Adipocyte (in vitro differentiated cells): ENCODE measurements around the gene RPAP3.

Experiments
- DNase-seq: peaks from one replicate; pipeline ENCODE4 v3.0.0-alpha.2; 2015; ENCODE audit warnings: low read depth
- H3K27me3 ChIP-seq: replicated peaks from 2 replicates; pipeline ENCODE4 v1.7.0; 2013; ENCODE audit warnings: mild to moderate bottlenecking, low read length, moderate library complexity; ENCODE audit not compliant: control insufficient read depth, insufficient read depth
- H3K36me3 ChIP-seq: 2 replicates; pipeline ENCODE4 v1.7.0; 2013; ENCODE audit warnings: low read length, mild to moderate bottlenecking, moderate library complexity; ENCODE audit not compliant: control insufficient read depth, insufficient read depth, severe bottlenecking
- H3K4me1 ChIP-seq: 2 replicates; pipeline ENCODE4 v1.7.0; 2013; ENCODE audit warnings: mild to moderate bottlenecking, low read length, moderate library complexity; ENCODE audit not compliant: control insufficient read depth, insufficient read depth
- H3K4me3 ChIP-seq: 2 replicates; pipeline ENCODE4 v1.7.0; 2013; ENCODE audit warnings: mild to moderate bottlenecking, low read length, moderate library complexity
- H3K9ac ChIP-seq: 2 replicates; pipeline ENCODE4 v1.7.0; 2013; ENCODE audit warnings: mild to moderate bottlenecking, low read length, moderate library complexity
- H3K9me3 ChIP-seq: 2 replicates; pipeline ENCODE4 v1.7.0; 2013; ENCODE audit warnings: mild to moderate bottlenecking, low read length, moderate library complexity; ENCODE audit not compliant: control insufficient read depth

RPAP3 gene, protein sequence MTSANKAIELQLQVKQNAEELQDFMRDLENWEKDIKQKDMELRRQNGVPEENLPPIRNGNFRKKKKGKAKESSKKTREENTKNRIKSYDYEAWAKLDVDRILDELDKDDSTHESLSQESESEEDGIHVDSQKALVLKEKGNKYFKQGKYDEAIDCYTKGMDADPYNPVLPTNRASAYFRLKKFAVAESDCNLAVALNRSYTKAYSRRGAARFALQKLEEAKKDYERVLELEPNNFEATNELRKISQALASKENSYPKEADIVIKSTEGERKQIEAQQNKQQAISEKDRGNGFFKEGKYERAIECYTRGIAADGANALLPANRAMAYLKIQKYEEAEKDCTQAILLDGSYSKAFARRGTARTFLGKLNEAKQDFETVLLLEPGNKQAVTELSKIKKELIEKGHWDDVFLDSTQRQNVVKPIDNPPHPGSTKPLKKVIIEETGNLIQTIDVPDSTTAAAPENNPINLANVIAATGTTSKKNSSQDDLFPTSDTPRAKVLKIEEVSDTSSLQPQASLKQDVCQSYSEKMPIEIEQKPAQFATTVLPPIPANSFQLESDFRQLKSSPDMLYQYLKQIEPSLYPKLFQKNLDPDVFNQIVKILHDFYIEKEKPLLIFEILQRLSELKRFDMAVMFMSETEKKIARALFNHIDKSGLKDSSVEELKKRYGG

DNA sequence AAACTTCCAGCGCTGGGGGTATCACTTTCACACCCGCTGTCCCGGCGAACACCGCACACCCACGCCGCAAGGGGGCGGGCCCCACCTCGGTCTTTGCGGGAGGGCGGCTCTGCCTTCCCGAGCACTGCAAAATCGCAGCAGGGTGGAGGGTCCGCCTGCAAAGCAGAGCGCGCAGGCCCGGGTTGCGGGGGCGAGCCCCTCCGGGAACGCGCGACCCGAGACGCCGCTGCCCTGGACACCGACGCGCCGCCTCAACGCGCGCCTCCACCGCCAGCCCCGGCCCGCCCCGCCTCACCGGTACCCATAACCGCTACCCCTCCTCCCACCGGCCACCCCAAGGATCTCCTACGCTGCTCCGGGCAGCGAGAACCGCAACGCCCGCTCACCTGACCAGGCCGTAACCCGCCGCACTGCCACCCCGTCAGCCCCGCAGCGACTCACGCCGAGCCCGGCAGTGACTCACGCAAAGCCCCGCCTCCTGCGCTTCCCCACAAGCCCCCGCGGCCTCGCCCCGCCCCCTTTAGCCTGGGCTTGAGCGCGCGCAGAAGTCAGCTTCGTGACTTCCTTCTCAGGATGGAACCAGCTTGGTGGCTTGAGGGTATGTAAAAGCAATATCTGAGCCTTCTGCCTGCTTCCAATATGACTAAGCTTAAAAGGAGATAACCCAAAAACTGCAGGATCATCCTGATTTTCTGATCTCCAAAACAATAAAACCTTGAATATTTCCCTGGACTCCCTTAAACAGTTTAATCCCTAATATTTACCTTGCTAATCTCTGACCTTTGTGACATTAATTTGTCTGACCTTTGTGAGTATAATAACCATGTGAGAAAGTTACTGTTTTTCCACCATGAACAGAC, at the start of gene RPAP3:
Gene RPAP3, minus strand, starts transcription at position 465 of the 860 bp plus-strand sequence. CDS start 3,190 bp downstream, outside the sequence.
- Histone ChIP-seq H3K4me1 (peaks cover 13% of the 10 kb centered on the region), H3K9me3 (no peaks in the 10 kb centered on the region), H3K27me3 (no peaks in the 10 kb centered on the region), H3K4me3 (peak within 1 kb of the TSS; percentile 93), H3K36me3 (no peaks in the 10 kb centered on the region), H3K9ac (peak within 1 kb of the TSS; percentile 95)
- peak; percentile 99 for DNase-seq

DNA sequence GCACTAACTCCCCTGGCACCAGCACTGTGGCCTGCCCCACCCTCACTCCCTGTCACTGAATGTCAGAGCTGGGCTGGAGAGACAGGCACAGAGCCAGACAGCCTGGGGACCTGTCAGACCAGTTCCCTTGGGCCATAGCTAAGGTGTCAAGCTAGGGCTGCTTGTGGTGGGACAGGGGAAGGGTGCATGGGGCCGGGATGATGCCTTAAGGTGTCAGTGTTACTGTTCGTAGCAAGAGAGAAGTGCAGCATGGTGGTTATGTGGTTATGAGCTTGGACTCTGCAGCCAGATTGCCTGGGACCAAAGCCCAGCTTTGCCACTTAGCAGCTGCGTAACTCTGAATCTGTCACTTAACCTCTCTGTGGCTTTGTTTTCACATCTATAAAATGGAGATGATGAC, 49.1 kb upstream of the RPAP3 start:
- Histone ChIP-seq H3K36me3 (no peaks in the 10 kb centered on the region), H3K4me3 (no peak overlapping the region), H3K9ac (no peak overlapping the region), H3K27me3 (no peaks in the 10 kb centered on the region), H3K9me3 (no peaks in the 10 kb centered on the region), H3K4me1 (peaks cover 29% of the 10 kb centered on the region)
- DNase-seq: no peak

DNA sequence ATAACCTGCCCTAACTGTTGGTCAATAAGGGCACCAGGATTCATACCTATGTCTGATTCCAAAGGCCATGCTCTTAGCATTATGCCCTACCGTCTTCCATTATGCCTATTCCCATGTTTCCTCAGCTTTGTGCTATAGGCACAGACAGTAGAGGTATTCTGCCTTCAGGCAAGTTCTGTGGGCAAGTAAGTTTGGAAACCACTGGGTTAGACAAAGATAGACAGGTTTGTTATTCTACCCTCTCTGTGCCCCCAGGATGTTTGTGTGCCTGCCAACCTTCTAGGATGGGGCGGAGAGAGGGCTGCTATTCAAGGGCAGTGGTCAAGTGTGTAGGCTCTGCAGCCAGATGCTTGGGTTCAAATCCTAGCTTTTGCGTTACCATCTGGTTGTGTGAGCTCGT, 48.3 kb upstream of the RPAP3 start:
- no peaks in the 10 kb centered on the region for H3K36me3 ChIP-seq
- H3K4me1 ChIP-seq: peaks cover 23% of the 10 kb centered on the region
- no peak overlapping the region for H3K9ac ChIP-seq
- no peak for DNase-seq
- H3K4me3 ChIP-seq: no peak overlapping the region
- H3K9me3 ChIP-seq: no peaks in the 10 kb centered on the region
- no peaks in the 10 kb centered on the region for H3K27me3 ChIP-seq

DNA sequence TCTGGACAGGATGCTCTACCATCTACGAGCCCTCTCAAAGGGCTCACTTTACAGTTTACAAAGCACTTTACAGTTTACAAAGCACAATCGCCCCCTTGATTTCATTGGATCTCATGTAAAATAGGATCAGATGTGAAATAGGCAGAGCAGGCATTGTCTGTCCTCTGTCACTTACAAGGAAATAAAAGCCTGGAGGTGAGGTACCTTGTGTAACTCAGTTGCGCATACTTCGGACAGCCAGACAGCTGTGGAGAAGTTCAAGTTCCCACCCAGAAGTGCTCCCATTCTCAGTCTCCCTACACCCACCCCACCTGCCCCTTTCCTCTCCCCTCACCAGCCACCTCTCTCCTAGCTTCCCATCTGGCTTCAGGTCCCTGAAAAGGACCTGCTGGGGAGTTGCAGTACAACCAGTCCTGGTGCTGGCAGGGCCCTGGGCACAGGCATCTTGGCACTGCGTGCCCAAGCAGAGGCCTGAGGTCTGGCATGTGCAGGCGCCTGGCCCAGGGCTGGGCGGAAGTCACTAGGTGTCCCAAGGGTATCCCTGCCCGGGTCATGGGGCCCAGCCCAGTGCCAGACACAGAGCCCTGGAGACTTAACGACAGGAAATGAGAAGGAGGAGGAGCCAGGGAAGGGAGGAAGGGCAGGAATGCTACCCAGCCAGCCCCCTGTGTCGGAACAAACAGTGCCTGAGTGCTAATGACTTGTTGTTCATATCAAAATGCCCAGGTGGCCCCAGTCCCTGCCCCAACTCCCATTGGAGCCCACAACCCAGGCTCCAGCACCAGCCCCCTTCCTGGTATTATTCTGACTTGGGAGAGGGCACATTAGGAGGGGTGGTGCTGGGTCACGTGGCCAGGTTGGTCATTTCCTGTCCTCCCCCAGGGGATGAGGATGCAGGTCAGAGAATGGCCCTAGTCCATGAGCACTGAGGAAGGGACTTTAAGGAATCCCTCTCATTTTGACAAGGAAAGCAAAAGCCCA, 47.5 kb upstream of the RPAP3 start:
- Histone ChIP-seq H3K27me3 (no peaks in the 10 kb centered on the region), H3K9me3 (no peaks in the 10 kb centered on the region), H3K4me1 (peaks cover 20% of the 10 kb centered on the region), H3K4me3 (no peak overlapping the region), H3K36me3 (no peaks in the 10 kb centered on the region), H3K9ac (no peak overlapping the region)
- no peak for DNase-seq

DNA sequence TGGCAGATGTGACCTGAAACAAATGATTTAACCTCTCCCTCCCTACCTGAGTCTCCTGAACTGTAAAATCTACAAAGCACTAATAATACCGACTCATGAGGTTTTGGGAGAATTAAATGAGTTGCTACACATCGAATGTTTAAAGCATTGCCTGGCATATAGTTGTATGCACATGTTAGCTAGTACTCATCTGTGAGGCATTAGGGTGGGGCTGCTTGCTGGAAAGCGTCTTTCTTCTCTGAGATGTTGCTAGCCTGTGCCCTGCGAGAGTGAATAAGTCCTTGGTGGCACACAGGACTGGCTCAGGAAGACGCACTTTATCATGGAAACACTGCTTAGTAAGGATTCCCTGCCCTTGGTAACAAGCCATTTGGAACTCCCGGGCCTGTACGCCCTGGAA, 46.7 kb upstream of the RPAP3 start:
- no peak overlapping the region for H3K4me3 ChIP-seq

DNA sequence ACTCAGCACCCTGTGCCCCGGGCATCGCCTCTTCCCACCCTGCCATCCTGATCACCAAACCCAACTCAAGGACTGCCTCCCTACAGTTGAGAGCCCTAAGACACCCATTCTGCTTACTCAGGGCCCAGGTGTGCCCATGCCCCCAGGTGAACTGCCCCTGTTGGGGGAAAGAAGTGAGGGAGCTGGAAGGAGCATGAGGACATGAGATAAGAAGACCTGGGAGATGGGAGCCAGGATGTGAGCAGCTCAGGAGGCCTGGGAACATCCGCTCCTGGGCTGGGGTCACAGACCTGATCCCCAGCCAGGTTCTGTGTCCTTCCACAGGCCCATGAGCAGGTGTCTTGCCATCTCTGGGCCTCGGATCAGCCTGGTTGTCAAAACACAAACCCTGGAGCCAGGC, 46.3 kb upstream of the RPAP3 start:
- H3K4me1 ChIP-seq: peaks cover 15% of the 10 kb centered on the region
- no peak overlapping the region for H3K9ac ChIP-seq
- H3K4me3 ChIP-seq: no peak overlapping the region
- H3K27me3 ChIP-seq: no peaks in the 10 kb centered on the region
- no peaks in the 10 kb centered on the region for H3K36me3 ChIP-seq
- no peaks in the 10 kb centered on the region for H3K9me3 ChIP-seq
- DNase-seq: no peak

More for the DNA sequence above, 46.7 kb upstream of the RPAP3 start:
- peak; percentile 84 for DNase-seq
- no peaks in the 10 kb centered on the region for H3K9me3 ChIP-seq
- H3K4me1 ChIP-seq: peaks cover 15% of the 10 kb centered on the region
- no peak overlapping the region for H3K9ac ChIP-seq
- H3K27me3 ChIP-seq: no peaks in the 10 kb centered on the region
- no peaks in the 10 kb centered on the region for H3K36me3 ChIP-seq

DNA sequence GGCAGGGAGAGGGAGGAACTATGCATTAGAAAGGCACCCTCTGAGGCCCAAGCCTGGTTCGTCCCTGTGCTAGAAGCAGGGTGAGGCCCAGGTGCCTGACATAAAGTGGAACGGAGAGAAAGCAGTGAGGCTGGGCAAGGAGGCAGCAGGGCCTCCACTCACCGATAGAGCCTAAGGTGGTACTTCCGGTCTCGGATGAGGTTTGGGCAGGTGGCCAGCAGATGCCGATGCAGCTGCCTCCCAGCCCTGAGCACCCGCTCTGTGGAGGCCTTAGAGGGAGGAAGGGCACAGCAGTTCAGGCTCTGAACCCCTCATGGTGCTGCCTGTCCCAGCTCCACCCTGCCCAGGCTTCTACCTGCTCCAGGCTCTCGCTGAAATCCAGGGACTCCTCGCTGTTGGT, 45.7 kb upstream of the RPAP3 start:
- Histone ChIP-seq H3K9me3 (no peaks in the 10 kb centered on the region), H3K4me1 (peaks cover 15% of the 10 kb centered on the region), H3K36me3 (no peaks in the 10 kb centered on the region), H3K9ac (no peak overlapping the region), H3K4me3 (no peak overlapping the region), H3K27me3 (no peaks in the 10 kb centered on the region)
- no peak for DNase-seq

DNA sequence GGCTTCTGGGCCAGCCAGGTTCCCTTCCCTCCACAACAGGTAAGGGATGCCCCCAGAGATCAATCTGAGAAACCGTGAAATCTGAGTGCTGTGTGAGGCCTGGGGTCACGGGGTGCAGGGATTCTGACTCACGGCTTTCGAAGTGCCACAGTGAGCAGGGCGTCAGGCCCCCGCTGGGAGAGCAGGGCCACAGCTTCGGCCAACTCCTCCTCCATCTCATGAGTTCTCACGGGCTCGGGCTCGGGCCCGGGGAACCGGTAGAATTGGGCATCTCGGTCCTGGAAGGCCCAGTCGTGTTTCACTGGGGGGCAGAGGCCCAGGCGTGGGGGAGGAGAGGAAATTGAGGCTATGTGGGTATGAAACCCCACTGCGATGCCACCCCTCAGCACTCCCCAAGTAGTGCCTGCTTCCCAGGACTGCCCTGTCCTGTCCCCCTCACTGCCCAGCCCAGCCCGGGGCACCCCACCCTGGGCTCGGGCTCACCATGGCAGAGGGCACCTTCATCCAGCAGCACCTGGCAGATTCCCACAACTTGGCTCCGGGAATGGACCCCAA, 45.2 kb upstream of the RPAP3 start:
- no peak overlapping the region for H3K9ac ChIP-seq
- H3K4me1 ChIP-seq: peaks cover 15% of the 10 kb centered on the region
- no peaks in the 10 kb centered on the region for H3K36me3 ChIP-seq
- H3K27me3 ChIP-seq: no peaks in the 10 kb centered on the region
- no peak overlapping the region for H3K4me3 ChIP-seq
- DNase-seq: no peak
- H3K9me3 ChIP-seq: no peaks in the 10 kb centered on the region

DNA sequence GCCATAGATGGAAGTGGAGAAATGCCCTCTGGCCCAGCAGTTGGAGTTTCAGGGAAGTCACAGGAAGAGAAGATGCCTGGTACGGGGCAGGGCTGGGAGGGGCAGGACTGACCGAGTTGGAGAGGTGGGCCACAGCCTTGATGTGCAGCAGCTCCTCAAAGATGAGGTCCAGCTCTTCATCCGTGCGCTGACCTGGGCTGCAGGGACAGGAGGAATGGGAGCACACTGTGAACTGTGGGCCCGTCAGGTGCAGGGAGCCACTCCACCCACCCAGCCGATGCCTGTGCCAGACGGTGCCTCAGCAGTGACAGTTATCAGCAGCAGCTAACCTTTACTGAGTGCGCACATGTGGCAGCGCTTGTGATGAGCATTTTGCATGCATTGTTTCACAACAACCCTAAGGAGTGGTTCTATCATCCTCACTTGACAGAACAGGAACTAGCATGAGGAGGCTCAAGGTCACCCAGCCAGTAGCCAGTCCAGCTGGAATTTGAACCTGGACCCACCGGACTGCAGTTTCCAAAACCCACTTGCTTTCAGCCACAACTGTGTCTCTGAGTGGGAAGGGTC, 44.5 kb upstream of the RPAP3 start:
- no peaks in the 10 kb centered on the region for H3K36me3 ChIP-seq
- H3K9me3 ChIP-seq: no peaks in the 10 kb centered on the region
- no peak overlapping the region for H3K4me3 ChIP-seq
- DNase-seq: no peak
- peaks cover 15% of the 10 kb centered on the region for H3K4me1 ChIP-seq
- H3K9ac ChIP-seq: no peak overlapping the region
- H3K27me3 ChIP-seq: peaks cover 7% of the 10 kb centered on the region

DNA sequence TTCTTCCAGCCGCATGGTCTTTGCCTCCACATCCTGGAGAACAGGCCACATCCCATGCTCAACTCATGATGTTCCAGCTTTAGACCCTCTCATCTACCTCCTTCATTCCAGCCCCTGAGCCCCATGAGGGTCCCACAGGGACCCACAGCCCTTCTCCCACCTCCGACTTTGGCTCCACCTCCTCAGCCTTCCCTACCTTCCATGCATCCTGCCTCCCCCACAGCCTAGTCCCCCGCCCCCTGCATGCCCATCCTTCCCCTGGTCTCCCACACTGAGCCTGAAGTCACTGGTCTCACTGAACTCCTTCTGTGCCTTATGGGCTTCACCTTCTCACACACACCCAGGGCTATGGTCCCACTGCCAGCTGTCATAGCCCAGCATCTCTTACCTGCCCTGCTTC, 43.1 kb upstream of the RPAP3 start:
- H3K9me3 ChIP-seq: no peaks in the 10 kb centered on the region
- peaks cover 13% of the 10 kb centered on the region for H3K4me1 ChIP-seq
- DNase-seq: no peak
- H3K4me3 ChIP-seq: no peak overlapping the region
- H3K9ac ChIP-seq: no peak overlapping the region
- H3K27me3 ChIP-seq: peaks cover 18% of the 10 kb centered on the region
- no peaks in the 10 kb centered on the region for H3K36me3 ChIP-seq
